GM18499 (cell line): ENCODE measurements around the gene RAI1.
"Not testable (repeated sequence)": the region's sequence is repeated elsewhere in the genome, so short reads cannot be mapped to it uniquely, and the experiment has no call there.

Source experiments
- ATAC-seq: cut with Tn5 transposase; IDR thresholded peaks from one replicate; pipeline ENCODE4 v1.9.1; 2021; ENCODE audit warnings: moderate number of reproducible peaks; ENCODE audit not compliant: insufficient read depth, unreplicated experiment

RAI1 gene

GRCh38 chr17:17680477-17681186, 626 bp upstream of the RAI1 start:
- no peak for ATAC-seq

- ATAC-seq: no peak
These were observed 560 bp downstream of the RAI1 start for GRCh38 chr17:17681744-17682292.

DNA sequence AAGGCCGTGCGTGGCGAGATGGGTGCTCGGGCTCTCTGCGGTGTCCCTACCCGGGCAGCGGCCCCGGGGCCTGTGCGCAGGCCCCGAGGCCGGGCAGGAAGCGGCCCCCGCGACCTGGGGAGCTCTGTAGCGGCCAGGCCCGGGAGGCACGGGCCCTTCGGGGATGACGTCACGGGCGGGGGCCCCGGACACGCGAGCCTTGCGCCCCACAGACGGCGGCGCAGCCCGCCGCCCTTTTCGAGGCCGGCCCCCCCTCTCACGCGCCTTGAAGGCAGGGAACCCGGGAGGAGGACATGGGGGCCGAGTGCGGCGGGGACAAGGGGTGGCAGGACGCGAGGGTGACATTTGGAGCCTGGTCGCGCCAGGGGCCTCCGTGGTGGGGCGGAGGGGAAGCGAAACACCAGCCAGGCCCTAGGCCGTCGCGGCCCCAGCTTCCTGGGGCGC, 1.1 kb downstream of the RAI1 start:
- ATAC-seq: no peak

GRCh38 chr17:17682737-17683680, 1.8 kb downstream of the RAI1 start:
- ATAC-seq: no peak

- ATAC-seq: no peak
These were observed 2.6 kb downstream of the RAI1 start for GRCh38 chr17:17683710-17684365.

DNA sequence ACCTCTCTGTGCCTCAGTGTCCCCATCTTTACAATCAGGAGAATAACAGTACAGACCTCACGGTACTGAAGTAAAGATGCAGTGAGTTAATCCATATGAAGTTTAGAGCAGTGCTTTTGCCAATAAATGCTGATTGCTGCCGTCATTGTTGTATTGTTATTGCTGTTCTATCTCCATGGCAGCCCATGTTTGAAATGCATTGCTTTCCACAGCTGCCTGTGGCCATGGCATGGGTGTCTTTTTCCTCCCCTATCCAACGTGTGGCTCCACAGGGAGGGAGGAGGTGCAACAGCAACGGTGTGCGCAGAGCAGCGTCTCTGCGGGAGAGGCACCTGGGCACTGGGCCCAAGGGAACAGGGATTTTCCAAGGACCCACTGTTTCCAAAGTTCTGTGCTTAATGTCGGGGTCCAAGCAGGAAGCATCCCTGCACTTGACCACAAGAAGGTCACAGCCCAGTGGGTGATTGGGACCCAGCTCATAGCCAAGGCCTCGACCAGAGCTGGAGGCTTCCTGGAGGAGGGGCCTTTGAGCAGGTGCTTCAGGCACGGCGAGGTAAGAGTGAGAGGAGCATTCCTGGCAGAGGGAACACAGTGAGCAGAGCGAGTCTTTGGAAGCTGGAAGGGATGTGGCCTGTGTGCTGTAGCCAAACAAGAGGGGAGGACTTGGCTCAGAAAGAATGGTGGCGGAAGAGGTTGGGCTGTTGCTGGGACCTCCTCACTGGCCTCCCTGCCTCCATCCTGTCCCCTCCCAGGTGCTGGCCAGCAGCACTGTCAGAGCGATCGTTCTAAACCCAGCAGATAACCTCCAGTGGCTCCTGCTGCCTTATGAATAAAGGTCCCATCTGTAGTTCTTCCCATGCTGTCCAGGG, 3.9 kb downstream of the RAI1 start:
- no peak for ATAC-seq

GRCh38 chr17:17685775-17686291, 4.6 kb downstream of the RAI1 start:
- ATAC-seq: no peak

- no peak for ATAC-seq
These were observed 8.1 kb downstream of the RAI1 start for GRCh38 chr17:17689312-17689711.

DNA sequence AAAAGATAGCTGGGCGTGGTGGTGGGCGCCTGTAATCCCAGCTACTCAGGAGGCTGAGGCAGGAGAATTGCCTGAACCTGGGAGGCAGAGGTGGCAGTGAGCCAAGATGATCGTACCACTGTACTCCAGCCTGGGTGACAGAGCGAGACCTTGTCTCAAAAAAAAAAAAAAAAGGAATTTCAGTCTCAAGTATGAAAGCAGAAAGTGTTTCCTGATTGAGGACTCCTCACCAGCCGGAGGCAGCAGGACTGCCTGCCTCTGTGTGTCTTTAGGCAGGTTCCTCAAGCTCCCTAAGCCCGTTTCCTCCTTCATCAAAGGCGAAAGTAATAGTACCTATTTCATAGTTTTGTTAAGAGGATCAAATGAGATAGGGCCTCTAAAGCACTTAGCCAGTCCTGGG, 9.0 kb downstream of the RAI1 start:
- ATAC-seq: not testable (repeated sequence)

GRCh38 chr17:17691468-17692263, 10.4 kb downstream of the RAI1 start:
- no peak for ATAC-seq

GRCh38 chr17:17692353-17693252, 11.3 kb downstream of the RAI1 start:
- ATAC-seq: no peak

GRCh38 chr17:17693253-17694168, 12.3 kb downstream of the RAI1 start:
- no peak for ATAC-seq

- ATAC-seq: no peak
These were observed 13.2 kb downstream of the RAI1 start for GRCh38 chr17:17694169-17695081.

DNA sequence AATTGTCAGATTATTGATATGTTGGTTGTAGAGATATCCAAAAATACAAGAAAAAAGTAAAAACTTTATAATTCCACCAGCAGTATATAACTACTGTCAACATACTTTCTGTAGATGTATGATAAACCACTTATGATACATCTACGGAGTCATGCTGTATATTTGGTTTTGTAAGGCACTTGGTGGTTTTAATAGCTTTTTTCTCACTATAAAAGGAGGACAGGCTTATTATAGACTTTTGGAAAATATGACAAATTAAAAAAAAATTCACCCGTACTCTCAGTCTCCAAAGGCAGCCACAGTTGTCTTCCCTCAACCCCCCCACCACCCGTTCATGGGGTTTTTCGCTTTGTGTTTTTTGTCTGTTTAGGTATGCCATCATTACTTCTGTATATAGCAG, 14.8 kb downstream of the RAI1 start:
- ATAC-seq: no peak

DNA sequence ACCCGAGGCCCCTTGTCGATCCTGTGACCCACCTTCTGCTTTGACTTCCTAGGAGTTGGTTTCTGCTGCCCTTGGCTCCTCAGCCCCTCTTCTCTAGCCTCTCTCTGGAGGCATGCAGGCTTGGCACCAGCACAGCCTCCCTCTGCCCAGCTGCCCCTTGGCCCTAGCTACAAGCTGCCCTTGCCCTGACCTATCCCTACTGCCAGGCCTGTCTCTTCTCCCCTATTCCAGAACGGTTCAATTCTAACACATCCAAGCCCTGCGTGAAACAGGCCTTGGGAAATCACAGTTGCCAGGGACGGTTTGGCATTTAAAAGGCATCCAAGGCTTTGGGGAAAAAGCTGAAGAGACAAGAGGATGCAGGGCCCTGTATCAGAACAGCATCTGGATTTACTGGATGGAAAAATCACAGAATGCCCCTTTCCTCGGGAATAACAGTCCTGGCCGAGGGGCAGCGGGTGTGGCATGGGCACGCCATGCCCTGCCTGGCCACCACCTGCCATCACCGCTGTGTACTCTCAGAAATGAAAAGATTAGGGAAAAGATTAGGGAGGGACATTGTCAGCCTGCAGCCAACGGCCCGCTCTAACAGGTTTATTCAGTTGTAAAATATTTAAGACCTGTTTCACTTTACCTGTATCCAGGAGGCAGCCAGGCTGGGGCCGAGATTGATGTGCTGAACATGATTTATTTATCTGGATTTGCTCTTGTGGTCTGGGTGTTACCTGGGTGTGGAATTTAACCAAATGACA, 15.8 kb downstream of the RAI1 start:
- ATAC-seq: no peak
